Endometrial microvascular endothelial cells (primary cell): ENCODE measurements around the gene SLC4A2. TPM values are rescaled to one million over a fixed set of nuclear protein-coding genes. Genes with fewer than 3 reads are reported as not detected.

Source experiments
- in situ Hi-C: cut with HindIII; loops from 2 replicates; pipeline ENCODE4 v1.10.0; 2017; ENCODE audit warnings: low sequenced_read_pairs, low pct_unique_long_range_greater_than_20kb; ENCODE audit errors: inconsistent ontology term
- total RNA-seq: library from RNA; depleted of rRNA; stranded (reverse); fragments of >200 nt; gene quantifications from one replicate; pipeline ENCODE4 v1.2.3, GENCODE V29; 2015; ENCODE audit errors: inconsistent ontology term

Gene SLC4A2
- total RNA-seq, 1 donor from 2014 or later = 212 TPM

GRCh38 chr7:151104411-151105235, 45.2 kb downstream of the SLC4A2 start:
- in situ Hi-C loops = no loop called here

- in situ Hi-C loops = no loop called here
These were observed 48.5 kb downstream of the SLC4A2 start for GRCh38 chr7:151107882-151108281.

- in situ Hi-C loops = no loop called here
These were observed 50.0 kb downstream of the SLC4A2 start for GRCh38 chr7:151109094-151110048.

- in situ Hi-C loops = no loop called here
These were observed 51.0 kb downstream of the SLC4A2 start for GRCh38 chr7:151110236-151110940.

- in situ Hi-C loops = no loop called here
These were observed 51.7 kb downstream of the SLC4A2 start for GRCh38 chr7:151110941-151111645.

- in situ Hi-C loops = no loop called here
These were observed 54.2 kb downstream of the SLC4A2 start for GRCh38 chr7:151113344-151114150.

GRCh38 chr7:151114151-151115090, 55.0 kb downstream of the SLC4A2 start:
- in situ Hi-C loops = no loop called here

- in situ Hi-C loops = no loop called here
These were observed 55.9 kb downstream of the SLC4A2 start for GRCh38 chr7:151115121-151115835.

- in situ Hi-C loops = no loop called here
These were observed 56.5 kb downstream of the SLC4A2 start for GRCh38 chr7:151115836-151116418.

GRCh38 chr7:151116603-151117440, 57.4 kb downstream of the SLC4A2 start:
- in situ Hi-C loops = no loop called here

- in situ Hi-C loops = no loop called here
These were observed 58.2 kb downstream of the SLC4A2 start for GRCh38 chr7:151117565-151117964.

- in situ Hi-C loops = no loop called here
These were observed 59.0 kb downstream of the SLC4A2 start for GRCh38 chr7:151118108-151119054.

- in situ Hi-C loops = no loop called here
These were observed 59.6 kb downstream of the SLC4A2 start for GRCh38 chr7:151119055-151119415.

GRCh38 chr7:151119902-151120301, 60.5 kb downstream of the SLC4A2 start:
- in situ Hi-C loops = no loop called here
